Stimulated activated CD8-positive, alpha-beta memory T cell treated with anti-CD3 and anti-CD28 coated beads, Interleukin-12 subunit alpha, Interleukin-12 subunit beta, amount 100 ng/mL, for 24 hours (primary cell): ENCODE measurements around the gene PRIMA1.

Experiments used
- DNase-seq: peaks from one replicate; pipeline ENCODE4 v3.0.0-alpha.2; 2020; ENCODE audit errors: extremely low read depth

Gene PRIMA1

DNA sequence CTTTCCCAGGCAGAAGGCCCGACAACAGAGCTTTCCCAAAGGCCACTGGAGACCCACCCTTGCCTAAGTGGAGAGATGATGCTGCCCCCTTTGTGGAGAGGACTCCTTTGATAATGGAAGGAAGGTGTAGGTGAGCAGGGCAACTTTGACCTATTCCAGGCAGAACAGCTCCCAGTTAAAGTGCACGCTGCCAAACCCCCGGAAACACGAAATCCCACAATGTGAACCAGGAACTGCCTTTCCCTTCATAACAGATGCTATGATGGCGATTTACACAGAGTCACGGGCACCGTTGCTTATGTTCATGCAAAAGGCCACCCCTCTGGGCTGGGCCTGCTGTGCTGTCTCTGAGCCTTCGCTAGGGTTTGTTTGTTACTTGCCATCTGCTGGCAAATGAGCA, 34.6 kb downstream of the PRIMA1 start:
- no peak for DNase-seq

DNA sequence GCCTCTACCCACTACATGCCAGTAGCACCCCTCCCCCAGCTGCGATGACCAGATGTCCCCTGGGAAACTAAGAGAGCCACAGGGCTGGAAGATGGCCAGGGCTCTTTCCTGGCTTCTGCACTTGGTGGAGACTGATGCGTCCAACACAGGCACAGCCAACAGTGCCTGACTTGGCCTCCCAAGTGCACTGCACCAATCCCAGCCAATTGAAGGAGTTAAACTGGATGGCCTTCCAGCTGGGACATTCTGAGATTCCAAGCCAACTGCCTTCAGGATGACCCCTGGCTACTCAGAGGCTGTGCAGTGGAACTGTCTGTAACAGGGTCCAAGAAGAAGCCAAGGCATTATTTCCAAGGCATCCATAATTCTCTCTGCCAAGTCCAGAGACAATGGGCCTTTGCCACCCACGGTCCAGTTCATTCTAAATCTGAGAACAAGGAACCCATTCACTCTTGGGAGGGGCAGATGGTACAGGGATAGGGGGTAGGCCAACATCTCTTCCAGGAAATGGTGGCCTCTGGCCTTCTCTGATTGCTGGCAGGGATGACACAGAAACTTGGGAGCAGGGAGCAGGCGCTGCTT, 35.2 kb downstream of the PRIMA1 start:
- no peak for DNase-seq

DNA sequence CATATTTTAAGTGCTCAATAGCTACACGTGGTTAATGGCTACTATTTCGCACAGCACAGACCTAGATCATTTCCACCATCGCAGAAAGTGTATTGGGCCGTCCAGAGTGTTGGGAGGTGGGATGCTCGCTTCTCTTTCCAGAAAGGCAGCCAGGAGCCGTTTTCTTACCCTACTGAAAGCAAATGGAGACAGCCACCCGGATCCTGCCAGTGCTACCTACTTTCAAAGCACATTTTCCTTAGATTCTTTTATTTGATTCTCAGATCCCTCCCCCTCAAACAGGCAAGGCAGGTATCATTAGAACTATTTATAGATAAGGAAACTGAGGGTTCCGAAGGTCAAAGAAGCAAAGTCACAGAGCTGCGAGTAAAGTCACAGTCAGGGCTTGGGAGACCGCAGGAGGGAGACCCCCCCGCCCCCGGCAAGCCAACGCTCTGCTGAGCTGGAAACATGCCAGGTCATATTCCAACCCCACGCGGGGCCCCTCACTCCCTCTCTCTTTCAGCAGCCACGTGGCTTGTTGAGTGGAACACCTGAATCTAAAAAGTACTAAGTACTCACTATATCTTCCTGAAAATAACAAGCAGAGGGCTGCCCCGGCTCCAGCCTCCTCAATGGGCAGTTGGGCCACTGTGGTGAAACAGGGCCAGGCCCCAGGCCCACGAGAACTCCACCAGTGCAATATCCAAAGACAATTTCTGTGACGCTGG, 36.2 kb downstream of the PRIMA1 start:
- no peak for DNase-seq

DNA sequence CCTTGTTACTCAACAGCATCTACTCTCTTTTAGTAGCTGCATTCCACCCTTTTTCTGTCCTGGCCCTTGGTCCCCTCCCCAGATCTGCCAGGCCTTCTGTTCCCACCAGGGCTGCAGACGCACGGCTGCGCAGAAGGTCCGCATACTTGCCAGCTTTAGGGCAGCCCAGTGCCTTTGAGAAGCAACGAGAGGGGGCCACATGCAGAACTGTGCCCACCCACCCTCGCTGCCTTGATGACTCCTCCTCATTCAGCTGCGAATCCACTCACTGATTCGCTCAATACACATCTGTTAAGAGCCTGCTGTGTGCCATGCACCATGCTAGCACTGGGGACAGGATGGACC, 39.2 kb downstream of the PRIMA1 start:
- DNase-seq: no peak

DNA sequence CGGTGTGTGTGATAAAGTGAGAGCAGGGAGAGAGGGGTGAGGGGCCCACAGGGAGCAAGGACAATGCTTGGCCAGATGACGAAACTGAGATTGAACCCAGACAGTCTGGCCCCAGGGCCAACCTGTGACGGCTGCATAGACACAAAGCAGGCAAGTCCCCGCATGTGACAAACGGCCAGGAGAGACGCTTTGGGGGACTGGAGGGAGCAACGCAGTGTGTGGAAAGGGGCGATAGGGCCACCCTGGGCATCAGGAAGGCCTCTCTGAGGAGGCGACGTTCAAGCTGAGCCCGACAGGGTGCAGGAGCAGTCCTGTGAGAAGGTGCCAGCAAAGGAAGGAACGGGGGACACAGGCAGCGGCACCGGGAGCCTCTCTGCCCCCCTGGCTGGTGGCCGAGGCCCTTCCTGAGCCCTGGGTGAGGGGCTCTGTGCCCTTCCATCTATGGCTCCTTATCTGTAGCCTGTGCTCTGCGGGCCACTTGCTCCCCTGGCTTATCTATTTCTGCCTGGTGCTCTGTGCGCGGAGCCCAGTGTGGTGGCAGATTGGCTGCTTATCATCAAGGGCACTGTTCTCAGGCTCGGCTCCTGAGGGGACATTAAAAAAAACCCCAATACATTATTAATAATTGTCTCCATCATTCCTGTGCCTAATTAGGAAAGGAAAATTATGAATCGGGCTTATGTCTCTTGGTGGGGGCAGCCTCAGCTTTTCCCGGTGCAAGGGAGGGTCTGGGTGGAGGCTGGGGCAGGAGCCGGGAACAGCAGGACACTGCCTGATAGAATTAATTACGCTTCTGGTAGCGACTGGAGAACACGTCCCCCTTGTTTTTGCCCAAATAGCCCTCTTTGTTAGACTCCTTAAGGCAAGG, 39.8 kb downstream of the PRIMA1 start:
- DNase-seq: no peak

DNA sequence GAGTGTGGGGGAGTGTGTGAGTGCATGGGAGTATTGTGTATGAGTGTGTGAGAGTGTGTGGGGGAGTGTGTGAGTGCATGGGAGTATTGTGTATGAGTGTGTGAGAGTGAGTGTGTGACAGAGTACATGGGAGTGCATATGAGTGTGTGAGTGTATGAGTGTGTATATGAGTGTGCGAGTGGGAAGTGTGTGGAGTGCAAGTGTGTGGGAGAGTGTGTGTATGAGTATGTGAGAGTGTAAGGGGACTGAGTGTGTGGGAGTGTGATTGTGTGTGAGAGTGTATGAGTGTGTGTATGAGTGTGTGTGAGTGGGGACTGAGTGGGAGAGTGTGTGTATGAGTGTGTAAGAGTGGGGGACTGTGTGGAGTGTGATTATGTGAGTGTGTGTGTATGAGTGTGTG, 40.7 kb downstream of the PRIMA1 start:
- DNase-seq: no peak

DNA sequence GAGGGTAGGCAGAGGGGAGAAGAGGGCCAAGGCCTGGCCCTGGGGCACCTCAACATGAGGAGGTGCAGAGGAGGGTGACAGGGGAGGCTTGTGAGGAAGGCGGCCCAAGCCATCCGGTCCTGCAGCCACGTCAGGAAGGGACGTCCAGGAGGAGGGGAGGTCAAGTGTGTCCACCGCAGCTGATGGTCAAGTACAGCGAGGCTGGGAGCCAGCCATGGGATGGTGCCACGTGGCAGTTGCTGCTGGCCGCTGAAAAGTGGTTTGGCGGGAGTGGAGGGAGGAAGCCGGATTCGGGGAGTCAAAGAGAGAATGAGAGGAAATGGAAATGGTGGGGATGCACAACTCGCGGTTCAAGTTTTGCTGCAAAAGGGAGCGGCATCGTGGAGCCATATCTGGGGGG, 41.2 kb downstream of the PRIMA1 start:
- DNase-seq: no peak

DNA sequence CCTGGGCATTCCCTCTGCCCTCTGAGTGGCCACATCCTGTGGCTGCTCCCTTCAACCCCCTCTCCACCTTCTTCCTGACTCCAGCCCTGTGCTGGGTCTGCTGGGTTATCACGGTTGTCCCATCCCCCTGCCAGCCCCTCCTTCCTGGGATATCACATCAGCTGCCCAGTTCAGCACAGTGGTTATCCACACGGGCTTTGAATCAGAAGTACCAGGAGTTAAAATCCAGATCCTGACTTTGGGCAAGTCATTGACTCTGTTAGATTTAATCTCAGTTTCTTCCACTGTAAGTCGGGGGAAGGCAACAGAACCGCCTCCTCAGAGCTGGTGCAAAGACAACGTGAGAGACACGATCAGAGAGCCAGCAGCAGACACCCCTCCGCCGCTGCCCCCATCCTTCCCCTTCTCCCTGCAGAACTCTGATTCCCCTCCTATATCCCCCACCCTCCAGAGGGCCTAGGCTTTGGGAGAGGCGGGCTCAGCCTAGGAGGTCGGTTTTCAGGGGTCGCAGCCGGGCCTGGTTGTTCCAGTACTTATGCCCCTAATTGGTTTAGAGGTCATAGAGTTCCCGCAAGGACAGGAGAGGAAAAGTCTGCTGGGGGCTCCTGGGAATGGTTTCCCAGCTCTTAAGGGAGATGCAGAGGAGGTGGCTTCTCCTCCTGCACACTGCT, 42.5 kb downstream of the PRIMA1 start:
- DNase-seq: no peak

DNA sequence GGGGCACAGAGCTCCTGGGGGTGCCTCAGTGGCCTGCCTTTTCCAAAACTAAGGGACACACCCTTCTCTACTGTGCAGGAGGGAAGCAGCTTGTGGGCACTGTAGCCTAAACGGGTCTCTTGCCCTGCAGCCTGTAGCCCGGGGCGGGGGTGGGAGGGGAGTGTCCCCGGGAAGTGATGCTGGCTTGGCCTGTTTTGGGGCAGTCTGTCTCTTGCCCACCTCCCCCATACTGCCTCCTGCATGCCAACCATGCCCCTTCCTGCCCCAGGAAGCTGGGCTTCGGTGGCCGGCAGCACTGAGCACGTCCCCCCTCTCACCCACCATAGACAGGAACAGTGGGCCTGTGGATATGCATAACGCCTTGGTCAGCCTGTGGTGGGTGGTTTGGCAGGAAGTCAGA, 43.4 kb downstream of the PRIMA1 start:
- no peak for DNase-seq

DNA sequence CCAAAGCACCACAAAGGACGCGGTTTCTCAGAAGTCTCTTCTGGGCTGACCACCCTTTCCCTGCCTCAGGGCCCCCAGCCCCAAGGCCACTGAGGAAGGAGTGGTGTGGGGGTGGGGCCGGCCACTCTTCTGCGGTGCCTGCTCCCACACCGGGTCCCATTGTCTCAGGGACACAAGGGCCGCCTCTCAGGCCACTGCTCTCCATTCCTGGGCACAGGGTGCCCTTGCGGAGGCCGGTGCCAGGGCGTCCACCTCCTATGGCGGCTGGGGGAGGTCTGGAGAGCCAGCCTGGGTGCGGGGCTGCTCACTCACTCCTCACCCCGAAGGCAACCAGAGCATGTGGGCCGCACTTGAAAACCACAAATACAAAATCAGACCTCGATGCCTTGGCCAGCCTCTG, 44.1 kb downstream of the PRIMA1 start:
- DNase-seq: no peak

DNA sequence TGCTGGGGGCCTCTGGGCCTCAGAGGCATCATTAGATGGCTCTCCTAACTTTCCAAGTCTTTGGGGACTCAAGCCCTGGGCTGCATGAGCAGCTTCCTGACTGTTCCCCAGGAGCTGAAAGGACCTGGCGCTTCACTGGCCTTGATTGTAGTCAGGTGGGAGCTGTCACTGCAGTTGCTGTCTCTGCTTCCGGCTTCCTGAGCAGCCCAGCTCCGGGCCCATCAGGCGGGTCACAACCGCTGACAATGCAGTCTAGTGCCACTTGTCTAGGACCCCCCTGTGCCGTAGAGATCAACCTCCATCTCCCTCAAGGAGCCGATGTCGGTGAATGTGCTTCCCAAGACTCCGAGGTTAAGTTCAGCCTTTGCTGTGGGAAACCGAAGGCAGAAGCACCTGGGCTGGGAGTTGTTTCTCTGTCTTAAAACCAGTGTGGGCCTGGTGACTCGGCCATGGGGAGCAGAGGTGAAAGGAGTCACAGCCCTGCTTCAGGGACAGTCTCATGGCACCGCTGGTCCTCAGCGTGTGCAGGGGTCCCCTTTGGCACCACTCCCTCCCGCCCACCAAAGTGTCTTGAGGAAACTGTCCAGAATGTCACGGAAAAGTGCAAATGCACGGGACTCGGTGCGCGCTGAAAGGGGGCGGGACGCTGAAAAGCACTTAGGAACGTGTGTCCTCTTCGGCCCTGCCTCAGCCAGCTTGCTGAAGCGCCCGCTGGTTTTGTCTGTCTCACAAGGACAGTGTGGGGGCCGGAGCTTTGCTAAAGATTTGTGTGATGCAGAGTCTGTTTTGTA, 44.8 kb downstream of the PRIMA1 start:
- no peak for DNase-seq

DNA sequence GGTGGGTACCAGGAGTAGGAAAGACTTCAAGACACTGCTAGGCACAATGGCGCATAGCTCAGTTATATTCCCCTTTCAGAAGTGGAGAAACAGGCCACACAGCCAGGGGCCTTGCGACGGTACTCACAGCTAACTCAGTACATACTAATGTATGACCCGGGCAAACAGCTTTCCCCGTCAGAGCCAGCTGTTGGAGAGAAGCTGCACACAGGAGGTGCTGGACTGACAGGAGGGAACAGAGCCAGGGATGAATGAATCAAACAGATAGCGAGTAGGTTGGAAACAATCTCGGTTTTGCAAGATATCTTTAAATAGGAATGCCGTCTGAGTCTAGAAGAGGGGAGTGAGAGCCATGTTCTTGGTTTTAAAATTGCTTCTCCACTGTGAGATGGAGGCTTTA, 45.5 kb downstream of the PRIMA1 start:
- no peak for DNase-seq

DNA sequence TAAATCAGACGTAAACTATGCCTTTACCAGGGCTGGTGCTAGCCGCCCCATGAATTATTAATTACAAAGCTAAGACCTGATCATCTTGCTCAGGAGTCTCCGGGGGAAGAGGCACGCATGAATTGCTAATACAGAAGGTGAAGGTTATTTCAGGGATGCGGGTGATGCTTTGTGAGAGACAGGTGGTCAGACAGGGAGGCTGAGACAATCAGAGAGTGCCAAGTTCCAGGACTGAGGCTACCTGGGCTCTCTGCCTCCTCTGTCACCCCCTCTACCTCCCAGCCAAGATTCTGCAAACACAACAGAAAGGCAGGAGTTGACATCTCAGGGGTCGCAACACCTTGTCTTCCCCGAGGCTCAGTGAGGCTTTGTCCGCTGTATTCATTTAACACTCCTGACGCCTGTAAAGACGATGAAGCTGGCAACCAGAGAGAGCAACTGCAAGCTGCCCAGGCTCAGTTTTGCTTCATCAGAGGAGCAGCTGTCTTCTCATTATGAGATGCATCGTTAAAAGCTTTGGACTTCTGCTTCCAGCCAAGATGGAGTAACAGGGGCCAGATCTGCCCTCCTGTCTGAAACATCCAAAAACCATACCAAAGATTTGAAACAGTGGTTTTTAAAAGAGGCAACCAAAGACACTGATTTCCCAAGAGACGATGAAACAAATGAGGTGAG, 46.6 kb downstream of the PRIMA1 start:
- no peak for DNase-seq

DNA sequence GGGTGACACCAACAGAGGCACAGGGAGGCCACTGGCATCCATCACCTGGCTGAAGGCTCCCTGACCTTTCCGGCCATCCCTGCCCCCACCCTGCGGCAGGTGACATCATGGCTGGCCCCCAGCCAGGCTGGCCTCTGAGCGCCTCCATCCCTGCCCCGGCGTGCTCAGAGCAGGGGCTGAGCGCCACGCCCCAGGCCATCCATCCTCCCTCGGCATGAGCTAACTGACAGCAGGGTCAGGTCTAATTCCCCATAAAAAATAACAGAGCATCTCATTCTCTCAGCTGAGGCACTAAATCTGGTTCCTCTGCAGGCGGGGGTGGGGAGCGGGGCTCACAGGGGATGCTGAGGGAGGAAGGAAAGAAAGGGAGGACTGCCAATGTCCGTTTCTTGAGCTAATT, 50.7 kb downstream of the PRIMA1 start:
- no peak for DNase-seq

DNA sequence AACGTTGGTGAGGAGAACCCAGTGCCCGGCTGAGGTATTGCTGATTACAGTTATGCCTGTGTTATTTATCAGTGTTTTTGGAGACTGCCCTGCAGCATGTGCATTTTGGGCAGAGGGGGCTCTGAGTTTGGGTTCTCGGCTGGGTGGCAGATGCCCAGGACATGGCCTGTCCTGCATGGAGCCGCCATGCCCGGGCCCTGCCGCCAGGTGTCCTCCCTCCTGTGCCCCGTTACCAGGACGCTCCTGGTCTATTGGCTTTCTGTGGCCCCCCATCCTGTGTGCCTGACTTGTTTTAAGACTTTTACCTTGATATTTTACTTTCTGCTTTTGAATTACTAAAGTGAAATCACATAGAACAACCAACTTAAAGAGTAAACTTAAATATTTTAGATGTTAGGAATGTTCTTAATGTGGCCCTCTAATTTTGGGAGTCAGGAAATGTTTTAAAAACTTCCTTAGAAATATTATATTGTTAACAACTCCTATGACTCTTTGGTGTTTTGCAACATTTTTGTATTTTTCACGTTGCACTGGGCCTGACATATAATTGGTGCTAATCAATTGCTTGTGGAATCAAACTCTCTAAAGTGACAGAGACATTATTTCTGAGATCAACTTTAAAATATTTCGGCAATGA, 51.8 kb downstream of the PRIMA1 start:
- no peak for DNase-seq

DNA sequence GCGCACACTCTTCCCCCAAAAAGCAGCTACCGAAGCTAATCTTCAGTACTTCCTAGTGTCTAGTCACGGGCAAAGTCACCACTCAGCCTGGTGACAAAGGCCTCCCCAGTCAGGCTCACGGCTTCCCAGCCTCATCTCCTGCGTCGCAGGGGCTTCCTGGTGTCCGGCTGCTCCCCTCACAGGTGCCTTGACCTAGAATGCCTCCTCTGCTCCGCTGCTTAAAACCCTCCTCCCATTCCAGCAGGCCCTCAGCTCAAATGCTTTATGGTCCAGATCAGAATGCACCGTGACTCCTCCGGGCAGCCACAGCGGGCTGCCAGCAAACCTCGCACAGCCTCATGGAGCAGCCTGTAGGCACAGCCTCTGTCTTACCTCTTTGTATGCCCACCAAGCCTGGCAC, 53.1 kb downstream of the PRIMA1 start:
- DNase-seq: no peak

DNA sequence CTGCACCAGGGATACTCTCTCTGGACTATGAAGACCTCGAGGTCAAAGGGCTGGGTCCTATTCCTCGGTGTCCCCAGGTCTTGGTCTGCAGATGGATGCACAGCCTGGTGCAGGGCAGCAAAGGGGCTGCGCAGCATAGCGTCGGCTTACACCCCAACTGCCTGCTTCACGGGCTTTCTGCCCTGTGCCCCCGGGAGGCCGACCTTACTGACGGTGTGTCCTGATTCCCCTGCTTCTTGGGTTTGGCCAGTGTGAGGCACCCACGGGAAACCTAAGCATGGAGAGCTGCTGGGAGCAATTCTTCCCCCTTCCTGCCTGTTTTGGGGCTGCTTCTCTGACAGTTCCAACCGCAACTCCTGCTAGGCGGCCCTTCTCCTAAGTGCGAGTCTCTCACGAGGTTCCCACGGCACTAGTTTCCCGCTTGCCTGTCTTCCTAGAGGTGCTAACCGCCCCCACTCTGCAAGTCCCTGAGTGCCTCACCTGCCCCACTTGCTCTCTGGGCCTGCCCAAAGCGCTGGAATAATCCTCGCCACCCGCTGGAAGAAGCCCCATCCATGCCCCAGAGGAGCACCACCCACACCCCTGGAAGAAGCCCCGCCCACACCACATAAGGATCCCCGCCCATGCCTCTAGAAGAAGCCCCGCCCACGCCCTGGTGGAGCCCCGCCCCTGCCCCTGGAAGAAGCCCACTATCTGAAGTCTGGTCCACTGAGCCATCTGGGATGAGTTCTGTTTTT, 54.0 kb downstream of the PRIMA1 start:
- no peak for DNase-seq

DNA sequence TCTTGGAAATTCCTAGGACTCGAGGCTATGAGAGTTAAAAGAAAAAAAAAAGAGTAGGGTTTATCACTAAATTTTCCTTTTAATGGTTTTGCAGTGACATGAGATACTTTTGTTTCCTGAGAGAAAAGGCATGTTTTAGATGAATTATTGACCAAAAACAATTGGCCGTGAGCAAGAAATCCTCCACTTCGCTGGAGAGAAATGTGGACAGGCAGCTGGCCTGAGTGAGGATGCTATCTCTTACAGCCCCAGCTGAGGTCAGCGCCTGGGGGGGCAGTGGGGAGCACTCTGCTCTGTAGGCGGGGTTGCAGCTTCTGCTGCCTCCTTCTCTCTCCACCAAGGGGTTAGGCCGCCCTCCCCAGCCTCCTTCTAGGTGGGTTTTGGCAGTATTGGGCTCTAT, 54.7 kb downstream of the PRIMA1 start:
- DNase-seq: no peak

DNA sequence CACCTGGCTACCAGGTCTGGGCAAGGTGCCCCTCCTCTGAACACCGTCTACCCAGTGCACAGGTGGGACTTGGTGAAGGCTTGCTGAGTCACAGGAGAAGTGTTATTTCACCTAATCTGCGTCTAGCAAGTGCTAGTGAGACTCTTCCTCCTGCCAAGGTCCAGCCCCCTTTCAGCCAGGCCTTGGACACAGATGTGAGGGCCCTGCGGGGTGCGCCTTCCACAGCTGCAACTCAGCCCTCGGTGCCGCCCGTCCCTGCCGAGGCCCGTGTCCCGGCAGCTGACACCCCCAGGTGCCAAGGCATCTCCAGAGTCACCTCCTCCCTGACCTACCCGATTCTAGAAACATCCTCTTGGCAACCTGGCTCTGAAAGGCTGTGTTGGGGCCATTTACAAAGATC, 55.1 kb downstream of the PRIMA1 start:
- no peak for DNase-seq

DNA sequence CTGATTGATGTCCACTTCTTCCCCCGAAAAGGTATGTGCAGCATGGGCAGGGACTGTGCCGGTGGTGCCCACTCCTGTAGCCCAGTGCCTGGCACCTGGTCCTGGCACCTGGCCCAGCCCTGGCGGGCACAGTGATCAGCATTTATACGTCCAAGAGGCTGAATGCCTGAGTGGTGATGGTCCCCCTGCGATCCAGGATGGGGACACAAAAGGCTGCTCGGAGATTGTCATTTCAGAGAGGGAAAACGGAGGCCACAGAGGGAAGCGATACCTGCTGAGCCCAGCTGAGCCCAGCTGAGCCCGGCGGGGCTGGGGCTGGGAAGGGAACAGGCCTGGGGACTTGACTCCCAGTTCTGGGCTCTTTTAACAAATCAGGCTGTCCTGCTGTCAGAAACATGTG, 55.8 kb downstream of the PRIMA1 start:
- no peak for DNase-seq
